Panc1 (cell line): ENCODE measurements around the gene NTRK2. TPM values are rescaled to one million over a fixed set of nuclear protein-coding genes. Genes with fewer than 3 reads are reported as not detected.

ENCODE experiments used
- ATAC-seq: fragments of 200-7000 bp; cut with Tn5 transposase; 2 replicates; pipeline ENCODE4 v1.9.1; 2020; ENCODE audit warnings: mild to moderate bottlenecking, moderate library complexity
- BruUV-seq: library from RNA; stranded (reverse); fragments of 400-500 nt; replicated peaks from 2 replicates; lab custom pipeline; 2021; lab: Mats Ljungman, UMichigan
- CTCF ChIA-PET: fragments of 300-600 bp; sonication (Branson Sonifier 250); formaldehyde crosslinking; loops from one replicate; lab custom pipeline; 2022; ENCODE audit warnings: antibody characterized with exemption; lab: Charles Lee
- POLR2A ChIA-PET: fragments of 300-600 bp; sonication (Branson Sonifier 250); formaldehyde crosslinking; loops from one replicate; lab custom pipeline; 2022; ENCODE audit warnings: antibody characterized with exemption; lab: Charles Lee
- DNase-seq: peaks from one replicate; pipeline ENCODE4 v3.0.0-alpha.2; 2010; ENCODE audit warnings: low read depth, low spot score
- H3K27ac ChIP-seq: 2 replicates; pipeline ENCODE4 v1.5.1; 2011; ENCODE audit warnings: mild to moderate bottlenecking, low read length, inconsistent platforms
- H3K27me3 ChIP-seq: fragments of 200-500 bp; sonication (Bioruptor generic); 2 replicates; pipeline ENCODE4 v1.6.0; 2014; ENCODE audit warnings: low read length, inconsistent platforms; ENCODE audit not compliant: control insufficient read depth, insufficient read depth
- H3K36me3 ChIP-seq: fragments of 200-500 bp; sonication (Bioruptor generic); 2 replicates; pipeline ENCODE4 v1.5.1; 2014; ENCODE audit warnings: inconsistent platforms, mild to moderate bottlenecking, low read length, moderate library complexity; ENCODE audit not compliant: control insufficient read depth, insufficient read depth
- H3K4me1 ChIP-seq: 2 replicates; pipeline ENCODE4 v1.5.1; 2011; ENCODE audit warnings: inconsistent platforms, mild to moderate bottlenecking, low read length, moderate library complexity; ENCODE audit not compliant: control insufficient read depth, insufficient read depth
- H3K4me3 ChIP-seq, 2 experiments: 2 replicates each; pipeline ENCODE4 v1.5.1; 2011 to 2012; ENCODE audit warnings: low read depth in 2 of 2, low read length in 2 of 2, mild to moderate bottlenecking in 2 of 2, inconsistent platforms in 1 of 2, moderate library complexity in 1 of 2
- H3K9me3 ChIP-seq: fragments of 200-500 bp; sonication (Bioruptor generic); 2 replicates; pipeline ENCODE4 v1.5.1; 2014; ENCODE audit warnings: low read depth, mild to moderate bottlenecking, inconsistent platforms, low read length, moderate library complexity; ENCODE audit not compliant: control insufficient read depth, insufficient read depth
- CTCF ChIP-seq: fragments of 450-650 bp; IDR thresholded peaks from 2 replicates; pipeline ENCODE4 v1.5.1; 2017; ENCODE audit warnings: mild to moderate bottlenecking
- SIN3A ChIP-seq: IDR thresholded peaks from 2 replicates; pipeline ENCODE4 v1.6.1; 2012; ENCODE audit warnings: low read depth, mild to moderate bottlenecking, low read length, moderate library complexity, borderline replicate concordance; ENCODE audit not compliant: insufficient read depth
- TCF7L2 ChIP-seq: IDR thresholded peaks from 2 replicates; pipeline ENCODE4 v1.6.1; 2011; ENCODE audit warnings: mild to moderate bottlenecking, low read depth, low read length, inconsistent platforms
- in situ Hi-C: cut with HindIII; loops from 2 replicates; pipeline ENCODE4 v1.10.0; 2016; ENCODE audit warnings: low sequenced_read_pairs, low pct_unique_long_range_greater_than_20kb
- intact Hi-C: fragments of 100-400 bp; cut with micrococcal nuclease; formaldehyde crosslinking; loops from one replicate; pipeline ENCODE4 v1.10.0; 2022; ENCODE audit not compliant: unreplicated experiment
- total RNA-seq: library from RNA; stranded (reverse); gene quantifications from one replicate; pipeline ENCODE4 v1.2.1, GENCODE V29; 2021; ENCODE audit not compliant: unreplicated experiment

The NTRK2 gene
- total RNA-seq, 1 experiment from 2014 or later: 0.23 TPM

- BruUV-seq: no TSS peak
- no peak overlapping the region for H3K4me3 ChIP-seq
- intact Hi-C loops (loop anchor here (10.0 kb wide), 1 partner anchor 55 kb away; no protein-coding TSS in a partner anchor), in situ Hi-C loops (no loop called here)
- no peaks in the 10 kb centered on the region for H3K27me3 ChIP-seq
- no peaks in the 10 kb centered on the region for H3K9me3 ChIP-seq
- no peaks in the 10 kb centered on the region for H3K36me3 ChIP-seq
- ChIA-PET CTCF (no interaction called here), POLR2A (no interaction called here)
- no peak for DNase-seq
- no peaks in the 10 kb centered on the region for H3K4me1 ChIP-seq
- ATAC-seq: no peak
- H3K27ac ChIP-seq: no peak overlapping the region
- no peak for TF ChIP-seq CTCF
Observed at GRCh38 chr9:84659773-84660172, 9.8 kb upstream of the NTRK2 start.

- DNase-seq (no peak), ATAC-seq (peak; percentile 66)
- TF ChIP-seq TCF7L2 (no peak), SIN3A (no peak), CTCF (no peak; the same call in 1 of the 2 replicates)
- no peaks in the 10 kb centered on the region for H3K9me3 ChIP-seq
- no peaks in the 10 kb centered on the region for H3K4me1 ChIP-seq
- in situ Hi-C loops: no loop called here
- no peaks in the 10 kb centered on the region for H3K27me3 ChIP-seq
- ChIA-PET CTCF (interaction anchor here (0.6 kb wide), 1 partner anchor 1011 kb away, joined by 3 read pairs; no protein-coding TSS in a partner anchor), POLR2A (no interaction called here)
- H3K4me3 ChIP-seq: peak overlapping the region; percentile 40 to 57
- intact Hi-C loops: no loop called here
- no peaks in the 10 kb centered on the region for H3K36me3 ChIP-seq
- no peak overlapping the region for H3K27ac ChIP-seq
- no TSS peak for BruUV-seq
Observed at GRCh38 chr9:84667571-84668195, 1.8 kb upstream of the NTRK2 start.

- no peaks in the 10 kb centered on the region for H3K4me1 ChIP-seq
- intact Hi-C loops (no loop called here), in situ Hi-C loops (no loop called here)
- no peak overlapping the region for H3K27ac ChIP-seq
- DNase-seq: no peak
- ATAC-seq: peak; percentile 95
- CTCF ChIA-PET: interaction anchor here (0.6 kb wide), 1 partner anchor 1010 kb away, joined by 3 read pairs; no protein-coding TSS in a partner anchor
- POLR2A ChIA-PET: no interaction called here
- no TSS peak for BruUV-seq
- peak overlapping the region; percentile 40 to 57 for H3K4me3 ChIP-seq
- no peaks in the 10 kb centered on the region for H3K9me3 ChIP-seq
- no peaks in the 10 kb centered on the region for H3K27me3 ChIP-seq
- TF ChIP-seq CTCF (peak; percentile 78), TCF7L2 (no peak)
- no peaks in the 10 kb centered on the region for H3K36me3 ChIP-seq
Observed at GRCh38 chr9:84668196-84669012, 1.1 kb upstream of the NTRK2 start.
